Measurements from ENCODE around the gene TEX44.
A peak's percentile ranks its signal among the peaks of the same experiment; 100 is the strongest.

TEX44 gene

DNA sequence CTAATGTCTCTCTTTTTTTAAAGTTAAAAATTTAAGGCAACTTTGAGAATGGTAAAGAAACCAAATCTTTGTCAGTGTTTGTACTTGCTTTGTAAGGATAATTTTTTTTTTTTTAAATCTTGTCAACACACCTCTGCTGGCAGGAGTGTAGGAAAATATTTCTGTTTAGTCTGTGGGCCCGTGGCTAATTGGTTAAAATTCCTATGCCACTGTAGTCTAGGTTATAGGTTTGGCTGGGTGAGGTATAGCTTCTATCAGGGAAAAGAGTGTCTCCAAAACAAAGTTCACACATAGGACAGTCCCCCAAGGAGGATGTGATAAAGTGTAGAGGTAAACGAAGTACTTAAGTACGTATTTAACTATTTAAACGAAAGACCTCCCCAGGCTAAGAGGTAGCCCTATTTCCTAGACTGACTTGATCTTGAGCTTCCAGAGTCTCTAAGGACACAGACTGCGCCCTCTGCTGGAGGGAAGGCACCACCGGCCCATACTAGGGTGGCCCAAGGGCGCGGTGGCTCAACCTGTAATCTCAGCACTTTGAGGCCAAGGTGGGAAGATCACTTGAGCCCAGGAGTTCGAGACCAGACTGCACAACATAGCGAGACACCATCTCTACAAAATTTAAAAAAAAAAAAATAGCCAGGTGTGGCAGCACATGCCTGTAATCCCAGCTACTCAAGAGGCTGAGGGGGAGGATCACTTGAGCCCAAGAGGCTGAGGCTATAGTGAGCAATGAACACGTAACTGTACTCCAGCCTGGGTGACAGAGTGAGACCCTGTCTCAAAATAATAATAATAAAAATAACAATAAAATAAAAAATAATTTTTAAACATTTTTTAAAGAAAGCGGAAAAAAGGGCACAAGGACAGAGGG is 8.9 kb downstream of the TEX44 start:
- DNase-seq = peak; percentile 63 to 94 (median 85)
- intact Hi-C loops (cut with DNase I) = loop anchor here (5.0 kb wide), 2 partner anchors 39 to 89 kb away; no protein-coding TSS in a partner anchor

DNA sequence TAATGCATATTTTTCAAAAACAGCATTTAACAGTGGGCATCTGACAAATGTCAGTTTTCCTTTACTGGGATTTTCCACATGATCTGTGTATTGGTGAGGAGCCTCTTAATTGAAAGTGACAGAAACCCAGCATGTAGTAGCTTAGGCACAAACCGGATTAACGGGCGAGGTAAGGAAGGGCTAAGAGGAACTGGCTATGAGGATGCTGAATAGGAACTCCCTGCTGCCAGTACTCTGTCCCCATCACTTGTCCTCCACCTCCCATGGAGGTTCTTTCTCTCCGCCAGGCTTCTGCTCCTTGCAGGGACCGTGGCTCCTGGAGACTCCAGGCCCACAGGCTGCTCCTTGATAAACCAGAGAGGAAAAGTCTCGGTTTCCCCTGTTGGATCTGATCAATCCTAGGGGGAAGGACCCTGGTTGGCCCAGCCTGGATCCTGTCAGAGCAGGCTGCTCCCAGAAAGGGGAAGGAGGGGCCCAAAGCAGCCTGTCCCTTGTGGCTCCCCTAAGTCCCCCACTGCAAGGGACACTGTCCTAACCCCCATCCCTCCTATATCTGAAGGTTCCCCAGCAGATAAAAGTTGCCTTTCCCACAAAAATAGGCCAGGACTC is 10.3 kb downstream of the TEX44 start:
- peak in 2 of 42 donors; percentile 13 to 30 for DNase-seq
- intact Hi-C loops (cut with DNase I) = loop anchor here (5.0 kb wide), 2 partner anchors 41 to 91 kb away; no protein-coding TSS in a partner anchor

DNA sequence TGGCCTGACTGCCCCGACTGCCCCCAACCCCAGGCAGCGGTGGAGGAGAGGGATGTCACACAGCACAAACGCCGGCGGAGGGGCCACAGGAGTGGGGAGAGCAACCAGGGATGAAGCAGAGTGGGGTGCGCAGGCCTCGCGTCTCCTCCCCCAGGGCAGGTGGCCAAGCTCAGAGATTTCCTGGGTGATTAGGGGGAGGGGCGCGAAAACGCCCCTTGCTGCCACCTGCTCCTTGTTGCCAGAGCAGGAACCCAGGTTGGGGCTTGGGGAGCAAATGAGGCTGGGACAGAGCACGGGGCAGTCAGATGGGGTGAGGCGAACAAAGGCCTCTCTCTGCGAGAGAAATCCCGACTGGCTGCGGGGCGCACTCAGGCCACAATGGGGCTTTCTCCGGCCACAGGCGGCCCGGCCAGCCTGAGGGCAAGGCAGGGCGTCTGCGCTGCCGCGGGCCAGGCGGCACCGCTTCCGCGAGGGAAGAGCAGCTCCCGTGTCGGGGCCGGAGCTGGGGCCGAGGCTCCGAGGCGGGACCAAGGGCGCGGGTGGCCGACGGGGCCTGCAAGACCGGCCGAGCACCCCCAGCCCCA is 11.5 kb downstream of the TEX44 start:
- intact Hi-C loops (cut with DNase I) = loop anchor here (5.0 kb wide), 2 partner anchors 42 to 92 kb away; no protein-coding TSS in a partner anchor

DNA sequence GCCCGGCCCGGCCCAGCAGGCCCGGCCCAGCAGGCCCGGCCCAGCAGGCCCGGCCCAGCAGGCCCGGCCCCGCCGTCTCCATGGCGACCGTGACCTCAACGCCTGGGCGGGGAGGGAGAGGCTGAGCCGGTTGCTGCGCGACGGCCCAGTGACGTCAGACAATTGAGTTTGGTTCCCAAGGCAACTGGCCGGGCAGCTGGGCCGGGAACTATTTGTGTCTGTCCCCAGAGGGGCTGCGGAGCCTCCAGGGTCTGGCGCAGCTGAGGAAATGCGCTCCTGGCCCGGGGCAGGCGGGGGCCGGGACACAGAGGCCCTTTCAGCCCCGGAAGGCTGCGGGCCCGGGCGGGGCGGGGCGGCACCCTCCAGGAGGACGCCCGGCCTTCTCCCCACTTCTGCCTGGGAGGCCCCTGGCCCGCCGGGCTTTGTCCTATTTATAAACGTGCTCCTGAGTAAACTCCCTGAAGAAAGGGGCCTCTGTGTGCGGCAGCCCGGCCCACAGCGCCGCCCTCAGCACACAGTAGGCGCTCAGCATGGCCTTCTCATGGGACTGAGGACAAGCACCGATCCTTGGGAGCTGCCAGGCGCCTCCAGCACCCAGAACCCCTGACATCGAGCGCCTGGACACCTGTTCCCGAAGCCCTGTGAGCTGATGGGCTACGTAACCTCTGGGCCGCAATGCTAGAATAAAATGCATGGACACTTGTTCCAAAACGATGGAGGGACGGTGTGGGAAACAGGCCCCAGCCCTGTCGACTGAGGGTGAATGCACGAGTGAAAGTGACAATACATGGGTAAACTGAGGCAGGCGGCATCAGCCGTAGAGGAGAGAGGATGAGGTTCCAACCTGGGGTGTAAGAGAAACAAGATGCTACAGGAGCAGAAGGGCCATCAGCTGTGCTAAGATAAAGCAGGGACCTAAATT is 12.3 kb downstream of the TEX44 start:
- DNase-seq = peak; percentile 97 to 100 (median 100)
- intact Hi-C loops (cut with DNase I) = loop anchor here (5.0 kb wide), 2 partner anchors 43 to 93 kb away; no protein-coding TSS in a partner anchor

More for the DNA sequence above, 11.5 kb downstream of the TEX44 start:
- DNase-seq = peak; percentile 82 to 95 (median 90)

DNA sequence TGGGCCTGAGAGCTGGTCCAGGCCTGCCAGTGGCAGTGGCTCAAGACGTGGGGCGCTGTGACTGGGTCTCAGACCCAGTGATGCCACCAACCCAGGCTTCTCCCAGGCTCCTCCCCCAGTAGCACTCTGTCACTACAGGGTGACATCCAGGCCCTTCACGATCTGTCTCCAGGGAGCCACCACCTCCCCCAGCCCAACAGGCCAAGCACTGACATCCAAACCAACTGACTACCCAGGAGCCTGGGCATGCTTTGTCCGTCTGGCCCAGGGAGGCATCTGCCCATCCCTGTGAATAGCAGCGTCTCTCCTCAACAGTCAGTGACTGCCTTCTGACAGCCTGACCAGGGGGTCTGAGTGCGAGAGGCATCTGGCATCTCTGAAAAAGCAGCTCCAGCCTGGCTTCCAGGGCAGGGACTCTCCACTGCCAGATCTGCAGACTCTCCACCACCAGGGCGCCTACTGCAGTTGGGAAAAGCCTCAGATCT is 13.0 kb downstream of the TEX44 start:
- intact Hi-C loops (cut with DNase I) = no loop called here
- DNase-seq = peak in 40 of 42 donors; percentile 36 to 83 (median 64)

DNA sequence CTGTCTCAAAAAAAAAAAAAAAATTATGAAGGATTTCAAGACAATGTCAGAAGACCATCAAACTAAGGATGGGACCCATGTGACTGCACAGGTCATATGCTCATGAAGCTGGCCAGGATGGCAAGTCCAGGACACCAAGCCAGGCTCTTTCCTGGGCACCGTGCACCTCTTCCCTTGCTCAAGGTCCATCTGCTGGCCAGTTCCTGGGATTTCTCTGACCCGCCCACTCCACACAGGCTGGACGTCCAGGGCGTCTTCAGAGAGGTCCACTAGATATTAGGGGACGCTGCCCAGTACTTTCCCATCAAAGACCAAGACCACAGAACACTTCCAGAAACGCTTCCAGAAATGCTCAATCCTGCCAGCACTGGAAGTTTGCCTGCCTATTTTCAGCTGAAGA is 14.3 kb downstream of the TEX44 start:
- intact Hi-C loops (cut with DNase I) = no loop called here
- DNase-seq = peak in 8 of 42 donors; percentile 11 to 57 (median 20)

DNA sequence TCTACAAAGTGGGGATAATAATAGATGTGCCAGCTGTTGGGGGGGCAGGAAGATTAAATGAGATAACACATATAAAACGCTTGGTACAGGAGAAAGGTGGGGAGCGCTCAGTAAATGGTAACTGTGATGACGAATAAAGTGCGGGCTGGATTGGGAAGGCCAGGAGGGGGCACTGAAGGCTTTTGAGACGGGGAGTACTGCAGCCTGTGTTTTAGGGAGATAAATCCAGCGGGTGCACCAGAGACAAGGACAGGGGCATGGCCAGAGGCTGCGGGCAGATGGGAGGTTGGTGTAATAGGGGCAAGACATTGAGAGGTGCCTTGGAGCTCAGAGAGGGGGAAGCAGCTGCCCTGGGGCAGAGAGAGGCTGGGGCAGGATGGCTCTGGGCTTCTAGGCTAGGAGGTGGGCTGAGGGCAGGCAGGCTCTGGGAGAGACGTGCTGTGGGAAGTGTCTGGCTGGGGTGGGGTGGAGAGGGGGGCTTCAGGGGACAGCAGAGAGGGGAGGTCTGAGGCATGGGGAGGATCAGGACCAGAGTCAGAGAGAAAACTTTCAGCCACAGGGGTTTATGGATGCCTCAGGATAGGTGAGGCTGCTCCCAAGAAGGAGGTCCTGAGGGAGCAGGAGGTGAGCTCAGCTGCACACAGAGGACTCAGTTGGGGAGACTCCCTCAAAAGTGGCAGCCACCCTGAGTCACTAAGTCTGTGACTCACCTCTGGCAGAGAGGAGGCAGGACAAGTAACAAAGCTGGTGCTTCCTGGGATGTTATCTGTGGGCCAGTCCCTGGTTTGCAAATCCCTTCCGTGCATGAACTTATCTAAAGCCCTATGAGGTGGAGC is 18.8 kb downstream of the TEX44 start:
- DNase-seq = peak in 35 of 42 donors; percentile 21 to 88 (median 53)

DNA sequence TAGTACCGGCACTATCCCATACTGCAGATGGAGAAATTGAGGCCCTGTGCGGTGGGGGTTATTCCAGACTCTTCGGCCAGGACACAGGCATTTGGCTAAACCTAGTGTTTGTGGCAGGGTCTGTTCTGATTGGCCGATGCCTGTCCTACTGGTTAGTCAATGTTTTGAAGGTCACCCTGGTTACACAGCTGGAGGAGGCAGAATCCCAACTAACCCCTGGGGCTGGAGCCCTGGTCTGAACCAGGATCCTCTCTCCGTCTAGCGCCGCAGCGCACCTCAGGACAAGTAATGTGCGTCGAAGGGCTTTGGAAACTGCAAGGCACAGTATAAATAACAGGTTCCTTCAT is 19.4 kb downstream of the TEX44 start:
- intact Hi-C loops (cut with DNase I) = loop anchor here (2.0 to 10.0 kb wide), 2 partner anchors 51 to 173 kb away; partner anchors contain the start of genes COPS7B and PDE6D
- peak in 1 of 42 donors; percentile 49 for DNase-seq

More for the DNA sequence above, 18.8 kb downstream of the TEX44 start:
- intact Hi-C loops (cut with DNase I) = loop anchor here (2.0 to 10.0 kb wide), 3 partner anchors 51 to 173 kb away; partner anchors contain the start of genes COPS7B and PDE6D

DNA sequence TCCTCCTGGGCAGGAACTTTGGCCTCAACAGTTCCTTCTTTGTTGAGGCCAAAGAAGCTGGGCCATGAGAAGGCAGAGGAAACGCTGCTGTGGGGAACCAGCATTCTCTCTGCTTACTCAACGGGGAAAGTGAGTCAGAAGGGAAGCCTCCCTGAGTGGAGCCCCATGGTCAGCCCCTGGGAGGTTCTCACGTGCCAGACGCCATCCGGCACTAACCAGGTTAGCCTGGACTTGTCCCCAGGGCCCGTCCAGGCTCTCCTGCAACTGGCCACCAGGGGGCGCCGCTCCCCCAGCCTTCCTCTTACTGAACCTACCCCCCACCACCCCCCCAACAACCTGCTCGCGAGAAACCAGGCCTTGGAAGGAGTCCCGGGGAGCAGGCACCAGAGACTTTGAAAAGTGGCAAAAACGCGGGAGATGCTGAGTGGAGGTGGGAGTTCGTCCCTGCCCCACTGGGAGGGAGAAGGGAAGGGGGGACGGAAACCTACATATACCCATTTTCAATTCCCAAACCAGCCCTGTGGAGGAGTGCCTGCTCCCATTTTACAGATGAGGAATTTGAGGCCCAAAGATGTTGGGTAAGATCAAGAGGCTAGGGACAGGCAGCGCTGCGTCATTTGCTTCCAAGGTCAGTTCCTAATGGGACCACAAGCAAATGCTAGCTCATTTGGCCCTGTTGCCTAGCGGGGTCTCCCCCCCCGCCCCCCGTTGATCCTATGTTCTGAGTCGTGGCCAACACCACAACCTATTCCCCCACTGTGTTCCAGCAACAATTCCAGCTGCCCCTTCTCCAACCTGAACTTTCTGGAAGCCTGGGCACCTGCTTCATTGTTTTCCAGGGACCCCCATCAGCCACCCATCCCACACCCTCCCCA is 20.0 kb downstream of the TEX44 start:
- DNase-seq = peak; percentile 79 to 98 (median 93)
- intact Hi-C loops (cut with DNase I) = loop anchor here (2.0 to 10.0 kb wide), 2 partner anchors 50 to 172 kb away; partner anchors contain the start of genes COPS7B and PDE6D

DNA sequence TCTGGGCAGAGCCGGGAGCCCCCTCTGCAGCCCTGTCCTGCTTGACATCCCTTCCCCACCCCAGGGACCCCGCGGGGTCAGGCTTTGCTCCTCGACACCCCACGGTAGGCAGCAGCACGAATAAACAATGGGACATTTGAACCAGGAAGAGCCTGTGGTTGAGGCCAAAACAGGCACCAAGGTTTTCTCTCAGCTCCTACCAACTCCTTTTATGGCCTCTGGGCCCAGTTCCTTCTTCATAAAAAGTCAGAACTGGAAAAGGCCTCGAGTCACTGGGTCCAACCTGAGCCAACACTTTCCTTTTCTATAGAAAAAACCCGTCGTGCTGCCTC is 20.6 kb downstream of the TEX44 start:
- intact Hi-C loops (cut with DNase I) = loop anchor here (2.0 to 10.0 kb wide), 2 partner anchors 50 to 172 kb away; partner anchors contain the start of genes COPS7B and PDE6D
- DNase-seq = peak in 11 of 42 donors; percentile 24 to 69 (median 40)

DNA sequence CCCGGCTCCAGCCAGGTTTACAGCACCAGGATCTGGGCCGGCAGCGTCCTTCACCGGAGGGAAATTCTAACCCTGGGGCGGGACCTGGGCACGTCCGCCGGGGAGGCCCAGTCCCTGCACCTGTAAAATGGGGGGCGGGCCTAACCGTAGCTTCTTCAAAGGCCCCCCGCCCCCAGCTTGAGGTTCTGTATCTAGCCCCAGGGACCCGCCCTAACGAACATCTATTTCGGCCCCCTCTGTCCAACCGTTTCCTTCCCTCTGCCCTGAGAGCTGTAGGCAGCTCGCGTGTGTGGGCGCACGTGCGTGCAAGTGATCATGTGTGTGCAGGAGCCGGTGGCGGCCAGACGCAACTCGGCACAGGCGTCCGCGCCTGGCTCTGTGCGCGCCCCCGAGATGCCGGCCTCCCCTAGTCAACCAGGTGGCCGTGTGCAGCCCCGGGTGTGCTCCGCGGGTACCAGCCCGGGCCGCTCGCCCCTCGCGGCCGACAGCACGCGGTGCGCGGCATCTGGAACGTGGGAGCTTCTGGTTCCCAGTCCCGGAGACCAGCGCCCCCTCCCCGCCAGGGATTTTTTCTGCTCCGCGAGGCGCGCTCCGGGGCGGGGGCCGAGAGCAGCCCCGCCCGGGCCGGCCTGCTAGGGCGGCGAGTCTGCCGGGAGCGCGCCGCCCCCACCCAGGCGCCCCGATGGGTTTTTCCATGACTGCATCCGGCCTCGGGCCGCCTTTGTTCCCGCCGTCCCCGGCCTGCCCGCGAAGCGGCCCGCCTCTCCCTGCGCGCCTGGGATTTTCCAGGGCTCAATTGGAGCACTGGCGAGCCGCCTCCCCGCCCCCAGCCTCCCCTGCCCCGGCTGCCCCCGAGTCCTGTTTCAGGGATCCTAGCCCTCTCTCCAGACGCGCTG is 21.2 kb downstream of the TEX44 start:
- peak; percentile 77 to 97 (median 92) for DNase-seq

DNA sequence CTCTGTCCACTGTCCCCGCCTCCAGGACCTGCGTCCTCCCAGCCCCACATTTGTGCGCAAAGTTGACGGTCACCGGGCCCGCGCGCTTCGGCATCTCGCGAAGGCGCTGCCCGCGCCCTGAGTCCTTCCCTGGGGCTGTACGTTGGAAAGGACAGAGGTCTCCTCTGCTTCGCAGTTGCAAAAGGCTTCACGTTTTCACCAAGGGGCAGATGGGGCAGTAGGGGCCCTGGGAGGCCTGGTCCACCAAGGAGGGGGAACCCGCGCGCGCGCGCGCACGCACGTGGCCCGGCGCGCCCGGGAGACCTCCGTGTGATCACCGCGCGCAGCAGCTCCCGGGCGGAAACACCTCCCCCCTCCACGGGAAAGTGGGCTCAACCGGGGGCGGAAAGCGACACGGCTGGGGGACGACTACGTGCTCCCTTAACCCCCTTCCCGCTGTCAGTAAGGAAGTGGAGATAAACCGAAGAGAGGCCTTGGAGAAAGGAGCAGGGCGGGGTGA is 21.9 kb downstream of the TEX44 start:
- DNase-seq = peak; percentile 37 to 90 (median 79)
- intact Hi-C loops (cut with DNase I) = loop anchor here (2.0 to 10.0 kb wide), 2 partner anchors 96 to 170 kb away; partner anchors contain the start of genes COPS7B and PDE6D

More for the DNA sequence above, 21.2 kb downstream of the TEX44 start:
- intact Hi-C loops (cut with DNase I) = loop anchor here (2.0 to 10.0 kb wide), 3 partner anchors 49 to 171 kb away; partner anchors contain the start of genes COPS7B and PDE6D

DNA sequence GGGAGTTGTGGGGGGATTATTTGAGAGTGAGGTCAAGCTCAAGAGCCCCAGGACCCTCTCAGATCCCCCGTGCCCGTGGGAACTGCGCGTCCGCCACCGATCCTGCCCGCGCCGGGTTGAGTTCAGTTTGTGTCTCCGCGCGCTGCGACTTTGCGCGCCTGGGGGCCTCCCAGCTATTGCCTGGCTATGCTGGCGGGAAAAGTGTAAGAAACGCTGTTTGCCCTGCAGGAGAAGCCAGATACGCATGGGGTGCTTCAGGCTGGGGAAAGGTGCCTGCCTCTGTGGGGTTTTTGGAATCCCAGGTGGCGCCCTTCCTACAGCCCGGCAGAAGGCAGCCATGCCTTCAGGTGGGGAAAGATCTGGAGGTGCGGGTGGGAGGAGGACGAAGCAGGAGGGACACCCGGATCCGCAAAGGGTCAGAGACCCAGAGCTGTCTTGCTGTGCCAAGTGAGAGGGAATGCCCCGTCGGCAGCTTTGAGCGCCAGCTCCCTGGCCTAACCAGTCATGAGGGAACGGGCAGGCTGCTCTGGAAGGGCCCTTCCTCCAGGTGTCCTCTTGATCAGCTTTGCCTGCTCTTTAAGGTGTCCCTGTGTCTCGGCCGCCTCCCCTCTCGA is 22.5 kb downstream of the TEX44 start:
- intact Hi-C loops (cut with DNase I) = loop anchor here (2.0 to 10.0 kb wide), 2 partner anchors 96 to 170 kb away; partner anchors contain the start of genes COPS7B and PDE6D
- peak in 36 of 42 donors; percentile 21 to 73 (median 48) for DNase-seq

DNA sequence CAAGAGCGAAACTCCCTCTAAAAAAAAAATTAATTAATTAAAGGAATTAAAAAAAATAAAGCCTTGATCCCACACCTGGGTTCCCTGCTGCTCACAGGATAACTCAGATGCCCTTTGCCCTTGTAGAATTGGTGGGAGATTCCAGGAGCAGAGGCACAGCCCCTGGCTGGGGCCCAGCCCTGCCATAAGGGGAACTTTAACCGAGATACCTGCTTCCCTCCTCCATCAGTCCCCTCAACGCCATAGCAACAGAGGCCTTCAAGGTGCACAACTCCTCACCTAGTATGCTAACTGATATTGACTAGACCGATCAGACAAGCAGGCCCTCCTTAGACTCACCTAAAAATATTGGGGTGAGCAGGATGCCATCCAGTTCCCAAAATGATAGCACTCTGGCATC is 23.6 kb downstream of the TEX44 start:
- no peak for DNase-seq
- intact Hi-C loops (cut with DNase I) = loop anchor here (10.0 kb wide), 1 partner anchor 169 kb away; the partner anchor contains the start of genes COPS7B and PDE6D

Measured in head of caudate nucleus (tissue), 42 donors.